HL-60 (cell line): ENCODE results near the gene RBM33.

ENCODE experiments used
- POLR2AphosphoS5 ChIP-seq: IDR thresholded peaks from 2 replicates; pipeline ENCODE4 v1.6.1; 2012; ENCODE audit warnings: low read depth
- TF ChIP-seq, protein P1 (sequence below): IDR thresholded peaks from 2 replicates; pipeline ENCODE4 v1.6.1; 2012; ENCODE audit warnings: low read depth; ENCODE audit not compliant: insufficient replicate concordance
- TF ChIP-seq, protein P2 (sequence below): IDR thresholded peaks from one replicate; pipeline ENCODE4 v1.5.1; 2011; ENCODE audit warnings: low read length, control low read depth, inconsistent platforms; ENCODE audit not compliant: insufficient read depth

DNA sequence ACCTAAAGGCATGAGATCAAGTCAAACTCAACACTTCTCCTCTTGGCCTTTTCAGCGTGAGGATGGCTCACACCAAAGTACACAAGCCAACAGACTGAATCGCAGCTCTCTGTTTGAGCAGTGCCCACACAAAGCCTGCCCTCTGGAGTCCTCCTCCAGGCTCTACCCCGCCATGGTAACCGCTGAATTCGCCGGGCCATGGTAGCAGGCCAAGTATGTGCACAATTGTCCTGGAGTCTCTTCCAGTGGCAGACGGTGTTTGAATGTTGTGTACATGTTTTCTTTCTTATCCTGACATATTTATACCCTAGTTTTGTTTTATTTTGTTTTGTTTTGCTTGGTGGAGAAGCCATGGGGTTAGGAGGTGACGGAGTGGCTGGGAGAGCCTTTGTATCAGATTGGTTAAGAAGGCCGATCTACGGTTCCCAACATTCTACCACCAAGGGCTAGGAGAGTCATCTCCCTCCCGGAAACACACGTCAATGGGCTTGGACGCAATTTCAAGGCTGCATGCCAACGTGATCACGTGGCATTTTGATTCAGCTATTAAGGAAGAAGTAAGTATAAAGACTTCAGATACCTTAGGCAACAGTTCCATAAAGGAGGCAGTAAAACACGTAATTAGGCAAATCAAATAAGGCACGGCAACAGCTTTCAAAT is 179.9 kb downstream of the RBM33 start:
- TF ChIP-seq, protein P1, sequence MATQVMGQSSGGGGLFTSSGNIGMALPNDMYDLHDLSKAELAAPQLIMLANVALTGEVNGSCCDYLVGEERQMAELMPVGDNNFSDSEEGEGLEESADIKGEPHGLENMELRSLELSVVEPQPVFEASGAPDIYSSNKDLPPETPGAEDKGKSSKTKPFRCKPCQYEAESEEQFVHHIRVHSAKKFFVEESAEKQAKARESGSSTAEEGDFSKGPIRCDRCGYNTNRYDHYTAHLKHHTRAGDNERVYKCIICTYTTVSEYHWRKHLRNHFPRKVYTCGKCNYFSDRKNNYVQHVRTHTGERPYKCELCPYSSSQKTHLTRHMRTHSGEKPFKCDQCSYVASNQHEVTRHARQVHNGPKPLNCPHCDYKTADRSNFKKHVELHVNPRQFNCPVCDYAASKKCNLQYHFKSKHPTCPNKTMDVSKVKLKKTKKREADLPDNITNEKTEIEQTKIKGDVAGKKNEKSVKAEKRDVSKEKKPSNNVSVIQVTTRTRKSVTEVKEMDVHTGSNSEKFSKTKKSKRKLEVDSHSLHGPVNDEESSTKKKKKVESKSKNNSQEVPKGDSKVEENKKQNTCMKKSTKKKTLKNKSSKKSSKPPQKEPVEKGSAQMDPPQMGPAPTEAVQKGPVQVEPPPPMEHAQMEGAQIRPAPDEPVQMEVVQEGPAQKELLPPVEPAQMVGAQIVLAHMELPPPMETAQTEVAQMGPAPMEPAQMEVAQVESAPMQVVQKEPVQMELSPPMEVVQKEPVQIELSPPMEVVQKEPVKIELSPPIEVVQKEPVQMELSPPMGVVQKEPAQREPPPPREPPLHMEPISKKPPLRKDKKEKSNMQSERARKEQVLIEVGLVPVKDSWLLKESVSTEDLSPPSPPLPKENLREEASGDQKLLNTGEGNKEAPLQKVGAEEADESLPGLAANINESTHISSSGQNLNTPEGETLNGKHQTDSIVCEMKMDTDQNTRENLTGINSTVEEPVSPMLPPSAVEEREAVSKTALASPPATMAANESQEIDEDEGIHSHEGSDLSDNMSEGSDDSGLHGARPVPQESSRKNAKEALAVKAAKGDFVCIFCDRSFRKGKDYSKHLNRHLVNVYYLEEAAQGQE, result no peak
- TF ChIP-seq, protein P2, sequence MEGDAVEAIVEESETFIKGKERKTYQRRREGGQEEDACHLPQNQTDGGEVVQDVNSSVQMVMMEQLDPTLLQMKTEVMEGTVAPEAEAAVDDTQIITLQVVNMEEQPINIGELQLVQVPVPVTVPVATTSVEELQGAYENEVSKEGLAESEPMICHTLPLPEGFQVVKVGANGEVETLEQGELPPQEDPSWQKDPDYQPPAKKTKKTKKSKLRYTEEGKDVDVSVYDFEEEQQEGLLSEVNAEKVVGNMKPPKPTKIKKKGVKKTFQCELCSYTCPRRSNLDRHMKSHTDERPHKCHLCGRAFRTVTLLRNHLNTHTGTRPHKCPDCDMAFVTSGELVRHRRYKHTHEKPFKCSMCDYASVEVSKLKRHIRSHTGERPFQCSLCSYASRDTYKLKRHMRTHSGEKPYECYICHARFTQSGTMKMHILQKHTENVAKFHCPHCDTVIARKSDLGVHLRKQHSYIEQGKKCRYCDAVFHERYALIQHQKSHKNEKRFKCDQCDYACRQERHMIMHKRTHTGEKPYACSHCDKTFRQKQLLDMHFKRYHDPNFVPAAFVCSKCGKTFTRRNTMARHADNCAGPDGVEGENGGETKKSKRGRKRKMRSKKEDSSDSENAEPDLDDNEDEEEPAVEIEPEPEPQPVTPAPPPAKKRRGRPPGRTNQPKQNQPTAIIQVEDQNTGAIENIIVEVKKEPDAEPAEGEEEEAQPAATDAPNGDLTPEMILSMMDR, result no peak
- no peak for TF ChIP-seq POLR2AphosphoS5
